Measurements from ENCODE around the gene MRPS27. TPM values are rescaled to one million over a fixed set of nuclear protein-coding genes. Genes with fewer than 3 reads are reported as not detected.

MRPS27 gene
- polyA plus RNA-seq (2013, experiment 1 of 2), result 51.8 TPM
- 59.2 TPM for polyA plus RNA-seq (2013, experiment 2 of 2)

DNA sequence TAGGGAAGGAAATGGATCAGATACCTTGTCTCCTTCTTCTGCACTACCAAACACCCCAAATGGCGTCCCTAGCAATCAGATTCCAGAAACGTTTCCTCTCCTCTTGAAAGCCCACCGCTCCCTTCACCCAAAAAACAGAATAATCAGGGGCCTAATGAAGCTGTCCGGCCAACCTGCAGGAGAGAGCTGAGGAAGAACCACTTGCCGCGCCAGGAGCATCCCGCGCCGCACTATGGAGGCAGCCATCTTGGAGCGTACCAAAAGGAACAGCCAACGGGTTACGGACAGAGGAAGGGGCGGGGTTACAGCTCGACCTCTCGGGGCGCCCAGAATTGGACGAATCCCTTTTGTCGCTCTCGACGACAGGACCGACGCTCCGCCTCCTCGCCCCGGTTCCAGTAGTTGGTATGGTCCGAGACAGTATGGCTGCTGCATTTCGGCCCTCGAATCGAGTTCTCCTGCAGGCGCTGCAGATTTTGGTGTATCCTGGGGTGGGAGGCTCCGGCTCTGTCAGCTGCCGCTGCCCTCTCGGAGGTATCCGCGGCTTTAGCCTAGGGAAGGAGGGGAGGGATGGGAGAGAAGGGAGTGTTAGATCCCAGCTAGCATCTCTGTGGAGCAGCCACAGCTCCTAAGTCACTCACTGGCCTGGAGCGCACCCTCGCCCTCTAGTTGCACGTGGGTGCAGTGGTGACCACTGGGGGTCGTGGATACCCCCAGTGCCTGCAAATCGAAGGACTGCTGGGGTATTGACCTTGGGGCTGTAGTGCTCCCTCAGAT is at the start of gene MRPS27, which contains the start of gene PTCD2:
TSS of gene MRPS27 (minus strand) at position 265 of the 777 bp plus-strand sequence. CDS start at position 246, 19 bp downstream.
TSS of gene PTCD2 (plus strand) at position 398 of the 777 bp plus-strand sequence. CDS start at position 408, 10 bp downstream.
- Histone ChIP-seq H3K36me3 (ENCODE audit: control insufficient read depth, insufficient read depth, low read length) (peaks cover 35% of the 10 kb centered on the region), H3K4me1 (ENCODE audit: control insufficient read depth, insufficient read depth, low read length, poor library complexity, severe bottlenecking) (no peaks in the 10 kb centered on the region), H3K27ac (ENCODE audit: low read depth, low read length, severe bottlenecking) (peak within 1 kb of the TSS; percentile 79), H3K9me3 (ENCODE audit: control insufficient read depth, low read length) (no peaks in the 10 kb centered on the region), H3K4me3 (ENCODE audit: extremely low read depth, insufficient read depth, low read length, poor library complexity, severe bottlenecking) (peak within 1 kb of the TSS; percentile 92)
- WGBS, 2 experiments (ENCODE audit: insufficient coverage in 2 of 2), result 0 to 1% methylated on average over 27 of the region's 40 CpGs

GRCh38 chr5:72369711-72370110 is 49.7 kb upstream of the MRPS27 start:
- Histone ChIP-seq H3K9me3 (ENCODE audit: control insufficient read depth, low read length) (no peaks in the 10 kb centered on the region), H3K27ac (ENCODE audit: low read depth, low read length, severe bottlenecking) (no peak overlapping the region), H3K4me1 (ENCODE audit: control insufficient read depth, insufficient read depth, low read length, poor library complexity, severe bottlenecking) (peaks cover 9% of the 10 kb centered on the region), H3K36me3 (ENCODE audit: control insufficient read depth, insufficient read depth, low read length) (no peaks in the 10 kb centered on the region), H3K4me3 (ENCODE audit: extremely low read depth, insufficient read depth, low read length, poor library complexity, severe bottlenecking) (no peak overlapping the region)
- WGBS, 2 experiments (ENCODE audit: insufficient coverage in 2 of 2), result 80 to 93% methylated on average over 1 to 2 of the region's 3 CpGs

DNA sequence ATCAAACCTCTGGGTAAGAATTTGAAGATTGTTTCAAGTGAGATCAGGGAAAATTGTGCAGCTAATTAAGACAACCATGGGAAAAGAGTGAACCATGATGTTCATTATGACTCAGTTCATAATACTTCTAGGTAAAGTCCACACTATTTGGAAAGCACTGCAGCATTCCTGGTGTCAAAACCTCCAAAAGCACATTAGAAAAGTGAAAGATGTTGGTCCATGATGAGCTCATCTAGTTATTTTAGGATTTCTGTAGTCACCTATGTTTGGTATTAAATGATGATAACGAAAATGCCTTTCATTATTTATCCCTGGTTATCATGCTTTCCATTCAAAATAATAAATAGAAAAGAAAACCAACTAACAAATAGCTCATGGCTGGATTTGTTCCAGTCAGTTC is 49.3 kb upstream of the MRPS27 start:
- WGBS, 2 experiments (ENCODE audit: insufficient coverage in 2 of 2), result no CpG with 5 or more reads among the region's 1 CpG
- Histone ChIP-seq H3K9me3 (ENCODE audit: control insufficient read depth, low read length) (no peaks in the 10 kb centered on the region), H3K36me3 (ENCODE audit: control insufficient read depth, insufficient read depth, low read length) (no peaks in the 10 kb centered on the region), H3K4me3 (ENCODE audit: extremely low read depth, insufficient read depth, low read length, poor library complexity, severe bottlenecking) (no peak overlapping the region), H3K4me1 (ENCODE audit: control insufficient read depth, insufficient read depth, low read length, poor library complexity, severe bottlenecking) (peaks cover 13% of the 10 kb centered on the region), H3K27ac (ENCODE audit: low read depth, low read length, severe bottlenecking) (no peak overlapping the region)

DNA sequence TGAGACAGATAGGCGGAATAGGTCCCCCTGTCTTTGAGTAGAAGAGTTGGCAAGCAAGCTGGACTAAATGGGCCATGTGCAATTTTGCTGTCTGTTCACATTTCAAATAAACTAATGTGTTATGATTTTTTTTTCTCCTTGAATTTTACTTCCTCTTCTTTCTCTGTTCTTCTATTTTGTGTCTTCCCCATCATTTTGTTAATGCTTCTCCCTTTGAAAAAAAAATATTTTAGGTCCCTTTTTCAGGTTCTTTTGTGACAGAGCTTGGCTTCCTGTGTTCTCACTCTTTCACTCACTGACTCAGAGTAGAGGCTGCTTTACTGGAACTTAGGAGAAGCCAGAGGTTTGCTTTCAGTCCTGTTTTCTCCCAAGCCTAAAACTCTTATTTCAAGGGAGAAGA is 48.2 kb upstream of the MRPS27 start:
- 100% methylated on average over 1 of the region's 1 CpG; no CpG with 5 or more reads in 1 of the 2 experiments for WGBS, 2 experiments (ENCODE audit: insufficient coverage in 2 of 2)
- Histone ChIP-seq H3K4me3 (ENCODE audit: extremely low read depth, insufficient read depth, low read length, poor library complexity, severe bottlenecking) (no peak overlapping the region), H3K27ac (ENCODE audit: low read depth, low read length, severe bottlenecking) (no peak overlapping the region), H3K9me3 (ENCODE audit: control insufficient read depth, low read length) (no peaks in the 10 kb centered on the region), H3K4me1 (ENCODE audit: control insufficient read depth, insufficient read depth, low read length, poor library complexity, severe bottlenecking) (peaks cover 22% of the 10 kb centered on the region), H3K36me3 (ENCODE audit: control insufficient read depth, insufficient read depth, low read length) (no peaks in the 10 kb centered on the region)

- Histone ChIP-seq H3K36me3 (ENCODE audit: control insufficient read depth, insufficient read depth, low read length) (peaks cover 9% of the 10 kb centered on the region), H3K9me3 (ENCODE audit: control insufficient read depth, low read length) (no peaks in the 10 kb centered on the region), H3K27ac (ENCODE audit: low read depth, low read length, severe bottlenecking) (no peak overlapping the region), H3K4me3 (ENCODE audit: extremely low read depth, insufficient read depth, low read length, poor library complexity, severe bottlenecking) (no peak overlapping the region), H3K4me1 (ENCODE audit: control insufficient read depth, insufficient read depth, low read length, poor library complexity, severe bottlenecking) (peaks cover 23% of the 10 kb centered on the region)
- 41 to 53% methylated on average over 5 of the region's 7 CpGs for WGBS, 2 experiments (ENCODE audit: insufficient coverage in 2 of 2)
Measured at GRCh38 chr5:72366324-72366976, 46.4 kb upstream of the MRPS27 start.

DNA sequence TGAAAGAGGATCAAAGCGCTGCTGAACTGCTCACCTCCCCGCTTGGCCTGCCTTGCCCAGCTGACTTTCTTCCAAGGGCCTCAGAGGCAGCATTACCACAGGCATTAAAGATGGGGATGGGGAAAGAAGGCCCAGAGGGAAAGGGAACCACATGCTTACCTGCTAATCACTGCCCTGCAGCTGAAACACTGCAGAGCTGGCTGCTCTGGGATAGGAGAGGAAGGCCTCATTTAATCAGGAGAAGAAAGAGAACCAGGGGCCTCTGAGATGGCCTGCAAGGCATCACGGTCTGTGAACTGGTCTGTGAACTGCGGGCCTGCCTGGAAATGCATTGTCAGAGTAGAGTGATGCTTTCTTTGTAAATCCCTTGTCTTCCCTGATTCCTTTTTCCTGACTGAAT is 44.9 kb upstream of the MRPS27 start:
- WGBS, 2 experiments (ENCODE audit: insufficient coverage in 2 of 2), result 83 to 100% methylated on average over 2 to 3 of the region's 4 CpGs
- no peak overlapping the region for H3K4me3 ChIP-seq (ENCODE audit: extremely low read depth, insufficient read depth, low read length, poor library complexity, severe bottlenecking)
- H3K4me1 ChIP-seq (ENCODE audit: control insufficient read depth, insufficient read depth, low read length, poor library complexity, severe bottlenecking), result peaks cover 23% of the 10 kb centered on the region
- H3K36me3 ChIP-seq (ENCODE audit: control insufficient read depth, insufficient read depth, low read length), result peaks cover 17% of the 10 kb centered on the region
- H3K9me3 ChIP-seq (ENCODE audit: control insufficient read depth, low read length), result no peaks in the 10 kb centered on the region
- H3K27ac ChIP-seq (ENCODE audit: low read depth, low read length, severe bottlenecking), result peak overlapping the region; percentile 41

DNA sequence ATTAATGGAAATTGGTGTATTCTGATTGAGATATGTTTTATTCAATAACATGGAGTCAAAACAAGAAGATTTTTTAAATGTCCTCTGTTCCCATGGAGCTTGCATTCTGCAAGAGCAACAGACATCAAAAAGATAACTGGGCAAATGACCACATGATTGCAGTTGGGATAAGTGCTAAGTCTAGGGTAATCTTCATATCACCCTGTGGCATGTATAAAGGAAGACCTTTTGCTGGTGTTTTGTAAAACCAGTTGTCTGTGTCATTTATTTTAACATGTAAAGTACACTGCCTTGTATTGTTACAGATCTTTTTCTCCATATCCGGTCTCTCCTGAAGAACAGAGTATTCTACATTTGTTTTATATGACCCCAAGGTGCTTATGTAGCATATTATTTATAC is 44.1 kb upstream of the MRPS27 start:
- WGBS, 2 experiments (ENCODE audit: insufficient coverage in 2 of 2), result no CpG with 5 or more reads among the region's 1 CpG

DNA sequence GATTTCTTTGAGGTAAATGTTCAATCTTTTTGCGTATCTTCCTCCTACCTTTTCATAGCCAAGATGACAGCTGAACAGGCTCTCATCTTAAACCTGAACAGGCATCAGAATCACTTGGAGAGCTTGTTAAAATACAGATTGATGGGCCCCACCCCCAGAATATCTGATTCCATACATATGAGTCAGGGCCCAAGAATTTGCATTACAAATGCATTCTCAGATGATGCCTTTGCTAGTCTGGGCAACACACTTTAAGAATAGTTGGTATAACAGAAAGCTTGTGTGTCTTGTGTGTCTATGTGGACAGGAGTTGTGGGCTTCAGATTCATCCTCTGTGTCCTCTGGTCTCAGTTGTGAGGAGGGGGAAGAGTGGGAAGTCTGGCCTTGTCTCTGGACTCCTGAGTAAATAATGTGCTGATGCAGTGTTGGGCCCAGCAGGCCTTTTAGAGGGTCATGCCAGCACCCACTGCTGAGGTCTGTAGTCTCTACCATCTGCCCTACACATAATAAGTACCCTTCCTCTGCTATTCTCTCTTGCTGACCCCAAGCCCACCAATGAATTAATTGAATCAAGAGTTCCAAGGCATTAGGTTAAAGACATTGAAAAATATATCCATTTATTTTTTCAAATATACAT is 43.2 kb upstream of the MRPS27 start:
- Histone ChIP-seq H3K36me3 (ENCODE audit: control insufficient read depth, insufficient read depth, low read length) (peaks cover 30% of the 10 kb centered on the region), H3K9me3 (ENCODE audit: control insufficient read depth, low read length) (no peaks in the 10 kb centered on the region), H3K27ac (ENCODE audit: low read depth, low read length, severe bottlenecking) (peak overlapping the region; percentile 64), H3K4me1 (ENCODE audit: control insufficient read depth, insufficient read depth, low read length, poor library complexity, severe bottlenecking) (peaks cover 23% of the 10 kb centered on the region), H3K4me3 (ENCODE audit: extremely low read depth, insufficient read depth, low read length, poor library complexity, severe bottlenecking) (no peak overlapping the region)
- no CpG with 5 or more reads among the region's 1 CpG for WGBS, 2 experiments (ENCODE audit: insufficient coverage in 2 of 2)

More for the DNA sequence above, 44.1 kb upstream of the MRPS27 start:
- Histone ChIP-seq H3K9me3 (ENCODE audit: control insufficient read depth, low read length) (no peaks in the 10 kb centered on the region), H3K4me3 (ENCODE audit: extremely low read depth, insufficient read depth, low read length, poor library complexity, severe bottlenecking) (no peak overlapping the region), H3K36me3 (ENCODE audit: control insufficient read depth, insufficient read depth, low read length) (peaks cover 24% of the 10 kb centered on the region), H3K4me1 (ENCODE audit: control insufficient read depth, insufficient read depth, low read length, poor library complexity, severe bottlenecking) (peaks cover 23% of the 10 kb centered on the region), H3K27ac (ENCODE audit: low read depth, low read length, severe bottlenecking) (no peak overlapping the region)

DNA sequence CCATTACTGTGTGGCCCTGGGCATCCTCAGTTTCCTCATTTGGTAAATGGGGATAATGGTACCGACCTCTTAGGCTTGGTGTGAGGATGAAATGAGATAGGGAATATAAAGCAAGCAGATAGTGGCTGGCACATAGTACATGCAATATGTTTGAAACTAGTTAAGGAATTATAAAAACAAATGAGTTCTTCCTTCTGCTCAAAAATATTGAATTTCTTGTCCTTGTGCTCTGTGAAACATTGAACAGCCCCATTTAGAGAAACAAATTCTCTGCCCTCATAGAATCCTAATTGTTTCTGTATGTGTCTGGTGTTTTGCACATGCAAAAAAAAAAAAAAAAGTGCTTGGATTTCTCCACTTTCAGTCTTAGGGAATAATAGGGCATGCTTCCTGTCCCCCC is 39.8 kb upstream of the MRPS27 start:
- H3K9me3 ChIP-seq (ENCODE audit: control insufficient read depth, low read length), result no peaks in the 10 kb centered on the region
- H3K4me3 ChIP-seq (ENCODE audit: extremely low read depth, insufficient read depth, low read length, poor library complexity, severe bottlenecking), result no peak overlapping the region
- no peak overlapping the region for H3K27ac ChIP-seq (ENCODE audit: low read depth, low read length, severe bottlenecking)
- H3K4me1 ChIP-seq (ENCODE audit: control insufficient read depth, insufficient read depth, low read length, poor library complexity, severe bottlenecking), result peaks cover 16% of the 10 kb centered on the region
- 100% methylated on average over 1 of the region's 1 CpG for WGBS, 2 experiments (ENCODE audit: insufficient coverage in 2 of 2)
- peaks cover 32% of the 10 kb centered on the region for H3K36me3 ChIP-seq (ENCODE audit: control insufficient read depth, insufficient read depth, low read length)

DNA sequence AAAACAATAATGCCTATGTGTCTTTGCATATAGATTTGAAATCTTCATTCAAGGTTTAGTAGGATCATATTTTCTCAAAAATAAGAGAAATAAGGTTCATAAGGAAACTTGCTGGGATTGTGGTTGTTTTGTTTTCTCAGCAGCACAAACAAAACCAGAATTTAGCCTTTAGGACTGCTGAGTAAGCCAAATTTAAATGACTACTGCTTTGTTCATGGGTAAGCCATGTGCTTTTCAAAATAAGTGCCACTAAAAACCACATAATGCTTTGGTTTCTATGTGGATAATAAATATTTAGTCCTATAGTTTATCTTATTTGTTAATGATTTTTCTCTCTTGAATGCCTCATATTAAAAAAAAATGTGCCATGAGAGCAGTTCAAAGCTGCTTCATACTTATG is 38.9 kb upstream of the MRPS27 start:
- peaks cover 32% of the 10 kb centered on the region for H3K36me3 ChIP-seq (ENCODE audit: control insufficient read depth, insufficient read depth, low read length)
- H3K27ac ChIP-seq (ENCODE audit: low read depth, low read length, severe bottlenecking), result no peak overlapping the region
- H3K9me3 ChIP-seq (ENCODE audit: control insufficient read depth, low read length), result no peaks in the 10 kb centered on the region
- no peak overlapping the region for H3K4me3 ChIP-seq (ENCODE audit: extremely low read depth, insufficient read depth, low read length, poor library complexity, severe bottlenecking)
- peaks cover 10% of the 10 kb centered on the region for H3K4me1 ChIP-seq (ENCODE audit: control insufficient read depth, insufficient read depth, low read length, poor library complexity, severe bottlenecking)
